WTC11 (cell line): ENCODE results near the gene APEX2.

Experiments
- ATF2 ChIP-seq: sonication (generic); formaldehyde crosslinking; IDR thresholded peaks from 2 replicates; pipeline ENCODE4 v1.8.1; 2022; ENCODE audit warnings: low read depth, missing genetic modification reagents, borderline replicate concordance
- CREB1 ChIP-seq: sonication (generic); formaldehyde crosslinking; IDR thresholded peaks from 2 replicates; pipeline ENCODE4 v1.8.0; 2023; ENCODE audit warnings: mild to moderate bottlenecking, missing genetic modification reagents
- CTCF ChIP-seq: fragments of 200-600 bp; IDR thresholded peaks from 2 replicates; pipeline ENCODE4 v1.8.0; 2022; ENCODE audit warnings: antibody characterized with exemption
- E2F4 ChIP-seq: sonication (generic); formaldehyde crosslinking; IDR thresholded peaks from 2 replicates; pipeline ENCODE4 v1.8.1; 2022; ENCODE audit warnings: low read depth, mild to moderate bottlenecking, moderate library complexity, missing genetic modification reagents, borderline replicate concordance
- ESRRA ChIP-seq: sonication (generic); formaldehyde crosslinking; IDR thresholded peaks from 2 replicates; pipeline ENCODE4 v1.8.1; 2022; ENCODE audit warnings: mild to moderate bottlenecking, missing genetic modification reagents, borderline replicate concordance
- FOXK1 ChIP-seq: sonication (generic); formaldehyde crosslinking; IDR thresholded peaks from 2 replicates; pipeline ENCODE4 v1.8.0; 2022; ENCODE audit warnings: mild to moderate bottlenecking, moderate library complexity, missing genetic modification reagents
- IRF2 ChIP-seq: sonication (generic); formaldehyde crosslinking; IDR thresholded peaks from 2 replicates; pipeline ENCODE4 v1.8.0; 2022; ENCODE audit warnings: low read depth, missing genetic modification reagents, borderline replicate concordance
- OVOL2 ChIP-seq: fragments of 250-450 bp; sonication (Bioruptor Pico); IDR thresholded peaks from 2 replicates; pipeline ENCODE4 v1.9.0; 2021; ENCODE audit warnings: mild to moderate bottlenecking, borderline replicate concordance
- ZBTB43 ChIP-seq: sonication (generic); formaldehyde crosslinking; IDR thresholded peaks from 2 replicates; pipeline ENCODE4 v1.8.1; 2023; ENCODE audit warnings: mild to moderate bottlenecking, missing genetic modification reagents
- ZNF138 ChIP-seq: sonication (generic); formaldehyde crosslinking; conservative IDR thresholded peaks from 2 replicates; pipeline ENCODE4 v1.8.1; 2022; ENCODE audit warnings: mild to moderate bottlenecking, moderate library complexity, missing genetic modification reagents
- ZNF263 ChIP-seq: sonication (generic); formaldehyde crosslinking; IDR thresholded peaks from 2 replicates; pipeline ENCODE4 v1.8.1; 2022; ENCODE audit warnings: low read depth, mild to moderate bottlenecking, moderate library complexity, missing genetic modification reagents
- ZNF425 ChIP-seq: fragments of 250-450 bp; sonication (Bioruptor Pico); conservative IDR thresholded peaks from 2 replicates; pipeline ENCODE4 v1.9.0; 2021; ENCODE audit warnings: mild to moderate bottlenecking
- ZNF512 ChIP-seq: sonication (generic); formaldehyde crosslinking; IDR thresholded peaks from 2 replicates; pipeline ENCODE4 v1.8.1; 2022; ENCODE audit warnings: missing genetic modification reagents, borderline replicate concordance

GRCh38 chrX:55026840-55027239 is 26.7 kb downstream of the APEX2 start:
- no peak for TF ChIP-seq CTCF
- TF ChIP-seq ZBTB43 (CRISPR knock-in tag): no peak
- TF ChIP-seq ZNF425: no peak
- no peak for TF ChIP-seq E2F4 (CRISPR knock-in tag)
- no peak for TF ChIP-seq CREB1 (CRISPR knock-in tag)
- TF ChIP-seq IRF2: no peak
- TF ChIP-seq ATF2: no peak
- no peak for TF ChIP-seq ESRRA (CRISPR knock-in tag)
- no peak for TF ChIP-seq OVOL2 (CRISPR knock-in tag)
- no peak for TF ChIP-seq ZNF263 (CRISPR knock-in tag)
- TF ChIP-seq ZNF138 (CRISPR knock-in tag): no peak
- no peak for TF ChIP-seq FOXK1
- no peak for TF ChIP-seq ZNF512 (CRISPR knock-in tag)
